H1 (cell line): Measurements from ENCODE around the gene ANLN.

ENCODE experiments used
- ASH2L ChIP-seq: fragments of 200-600, 300-600 bp; sonication (generic); IDR thresholded peaks from one replicate; pipeline ENCODE4 v1.7.1; 2017; ENCODE audit warnings: low read length
- CTCF ChIP-seq, 3 experiments: IDR thresholded peaks; 1 replicate in 2 of 3; 2 replicates in 1 of 3; pipeline versions ENCODE4 v1.5.1 to v1.6.1; 2011; ENCODE audit warnings: low read length in 3 of 3, mild to moderate bottlenecking in 3 of 3, inconsistent platforms in 2 of 3, low read depth in 1 of 3, moderate library complexity in 1 of 3; ENCODE audit not compliant: insufficient read depth in 1 of 3; ENCODE audit errors: control extremely low read depth in 1 of 3
- EZH2 ChIP-seq: fragments of 200-600 bp; sonication (generic); IDR thresholded peaks from 2 replicates; pipeline ENCODE4 v1.7.1; 2012; ENCODE audit warnings: low read depth, mild to moderate bottlenecking, moderate library complexity, low read length, inconsistent platforms; ENCODE audit not compliant: severe bottlenecking
- JUN ChIP-seq: IDR thresholded peaks from 2 replicates; pipeline ENCODE4 v1.6.1; 2011; ENCODE audit warnings: low read depth, mild to moderate bottlenecking, improper control_type of control experiment, low read length
- PHF8 ChIP-seq: fragments of 200-600 bp; sonication (generic); conservative IDR thresholded peaks from 2 replicates; pipeline ENCODE4 v1.7.1; 2012; ENCODE audit warnings: low read depth, mild to moderate bottlenecking, inconsistent platforms, low read length, moderate library complexity
- POLR2A ChIP-seq, 2 experiments: IDR thresholded peaks; 1 replicate in 1 of 2; 2 replicates in 1 of 2; pipeline ENCODE4 v1.6.1; 2011; ENCODE audit warnings: low read depth in 2 of 2, low read length in 2 of 2, mild to moderate bottlenecking in 2 of 2; ENCODE audit errors: control extremely low read depth in 1 of 2
- RBBP5 ChIP-seq: IDR thresholded peaks from 2 replicates; pipeline ENCODE4 v1.7.1; 2012; ENCODE audit warnings: low read depth, mild to moderate bottlenecking, inconsistent platforms, low read length, moderate library complexity, borderline replicate concordance
- TEAD4 ChIP-seq: IDR thresholded peaks from 2 replicates; pipeline ENCODE4 v1.6.1; 2012; ENCODE audit warnings: low read depth, low read length, inconsistent platforms, mixed read lengths
- USF2 ChIP-seq: IDR thresholded peaks from 2 replicates; pipeline ENCODE4 v1.6.1; 2011; ENCODE audit warnings: low read length, improper control_type of control experiment

GRCh38 chr7:36405409-36405803 is 15.7 kb downstream of the ANLN start:
- TF ChIP-seq ASH2L = no peak
- TF ChIP-seq EZH2 = no peak
- TF ChIP-seq CTCF (IDR thresholded peaks at IDR 0.05; ENCODE audit: control extremely low read depth in 1 of 3, insufficient read depth in 1 of 3, low read depth in 1 of 3, low read length in 3 of 3) = no peak
- TF ChIP-seq POLR2A (IDR thresholded peaks at IDR 0.05; ENCODE audit: control extremely low read depth in 1 of 2, low read depth in 2 of 2, low read length in 2 of 2) = no peak
- no peak for TF ChIP-seq TEAD4
- no peak for TF ChIP-seq PHF8
- no peak for TF ChIP-seq JUN
- TF ChIP-seq RBBP5 = no peak
- no peak for TF ChIP-seq USF2
